Ishikawa (cell line): Measurements from ENCODE around the gene LSM12.

ENCODE experiments used
- CEBPB ChIP-seq: IDR thresholded peaks from 2 replicates; pipeline ENCODE4 v1.6.1; 2012
- CREB1 ChIP-seq: IDR thresholded peaks from 2 replicates; pipeline ENCODE4 v1.6.1; 2012; ENCODE audit warnings: low read depth
- EGR1 ChIP-seq: IDR thresholded peaks from 2 replicates; pipeline ENCODE4 v1.6.1; 2012
- EP300 ChIP-seq: IDR thresholded peaks from 2 replicates; pipeline ENCODE4 v1.6.1; 2012; ENCODE audit warnings: borderline replicate concordance
- FOXM1 ChIP-seq: IDR thresholded peaks from 2 replicates; pipeline ENCODE4 v1.6.1; 2012; ENCODE audit warnings: low read depth, borderline replicate concordance
- MAX ChIP-seq: IDR thresholded peaks from 2 replicates; pipeline ENCODE4 v1.6.1; 2012
- NFIC ChIP-seq: IDR thresholded peaks from 2 replicates; pipeline ENCODE4 v1.6.1; 2012
- RAD21 ChIP-seq: IDR thresholded peaks from 2 replicates; pipeline ENCODE4 v1.6.1; 2012; ENCODE audit warnings: low read depth
- REST ChIP-seq: IDR thresholded peaks from 2 replicates; pipeline ENCODE4 v1.6.1; 2012; ENCODE audit warnings: low read depth, mild to moderate bottlenecking
- TAF1 ChIP-seq: IDR thresholded peaks from 2 replicates; pipeline ENCODE4 v1.6.1; 2012; ENCODE audit warnings: low read depth, mild to moderate bottlenecking
- TCF12 ChIP-seq: IDR thresholded peaks from 2 replicates; pipeline ENCODE4 v1.6.1; 2012; ENCODE audit warnings: low read depth
- TEAD4 ChIP-seq: IDR thresholded peaks from 2 replicates; pipeline ENCODE4 v1.6.1; 2012
- USF1 ChIP-seq: IDR thresholded peaks from 2 replicates; pipeline ENCODE4 v1.6.1; 2012
- YY1 ChIP-seq: IDR thresholded peaks from 2 replicates; pipeline ENCODE4 v1.6.1; 2012; ENCODE audit warnings: low read depth
- ZBTB7A ChIP-seq: IDR thresholded peaks from 2 replicates; pipeline ENCODE4 v1.6.1; 2012; ENCODE audit warnings: low read depth

The LSM12 gene

GRCh38 chr17:44000871-44001460 is 65.5 kb downstream of the LSM12 start:
- TF ChIP-seq FOXM1 (no peak), REST (no peak), CREB1 (no peak), EP300 (no peak)

- TF ChIP-seq CEBPB = no peak
- no peak for TF ChIP-seq CREB1
- TF ChIP-seq ZBTB7A = no peak
- no peak for TF ChIP-seq MAX
- no peak for TF ChIP-seq TEAD4
- TF ChIP-seq REST = no peak
- no peak for TF ChIP-seq RAD21
- no peak for TF ChIP-seq YY1
These were observed 66.2 kb downstream of the LSM12 start for GRCh38 chr17:44000141-44000860.

- no peak for TF ChIP-seq REST
- no peak for TF ChIP-seq USF1
- TF ChIP-seq FOXM1 = no peak
- no peak for TF ChIP-seq RAD21
- TF ChIP-seq ZBTB7A = no peak
- no peak for TF ChIP-seq EP300
- no peak for TF ChIP-seq CREB1
- TF ChIP-seq MAX = no peak
- TF ChIP-seq NFIC = no peak
These were observed 67.4 kb downstream of the LSM12 start for GRCh38 chr17:43999024-43999423.

- TF ChIP-seq USF1 = no peak
- TF ChIP-seq RAD21 = no peak
- no peak for TF ChIP-seq CREB1
- no peak for TF ChIP-seq YY1
- TF ChIP-seq FOXM1 = no peak
- TF ChIP-seq CEBPB = no peak
- no peak for TF ChIP-seq MAX
- TF ChIP-seq TEAD4 = no peak
These were observed 67.9 kb downstream of the LSM12 start for GRCh38 chr17:43998552-43998951.

- TF ChIP-seq CEBPB = no peak
- TF ChIP-seq TCF12 = no peak
- no peak for TF ChIP-seq MAX
- no peak for TF ChIP-seq USF1
- no peak for TF ChIP-seq ZBTB7A
- TF ChIP-seq TAF1 = no peak
- TF ChIP-seq TEAD4 = no peak
- TF ChIP-seq EP300 = no peak
- no peak for TF ChIP-seq EGR1
- TF ChIP-seq NFIC = no peak
- TF ChIP-seq CREB1 = no peak
- no peak for TF ChIP-seq FOXM1
- no peak for TF ChIP-seq YY1
- no peak for TF ChIP-seq RAD21
- no peak for TF ChIP-seq REST
These were observed 71.4 kb downstream of the LSM12 start for GRCh38 chr17:43995150-43995471.
